MCF 10A (cell line): ENCODE measurements around the gene CLEC3B. TPM values are rescaled to one million over a fixed set of nuclear protein-coding genes. Genes with fewer than 3 reads are reported as not detected.

Experiments used
- BruUV-seq: library from RNA; stranded (reverse); fragments of 400-500 nt; replicated peaks from 2 replicates; lab custom pipeline; 2021; lab: Mats Ljungman, UMichigan
- CTCF ChIA-PET: fragments of 300-600 bp; sonication (Branson Sonifier 250); formaldehyde crosslinking; extraction: SDS; loops from one replicate; lab custom pipeline; 2021; ENCODE audit warnings: antibody characterized with exemption, inconsistent platforms; lab: Yijun Ruan, JAX
- POLR2A ChIA-PET: fragments of 300-600, 350-650 bp; sonication (Branson Sonifier 250); formaldehyde crosslinking; extraction: SDS; loops from one replicate; lab custom pipeline; 2020; ENCODE audit warnings: antibody characterized with exemption, inconsistent platforms; lab: Yijun Ruan, JAX
- DNase-seq: peaks from one replicate; pipeline ENCODE4 v3.0.0-alpha.2; 2018; ENCODE audit not compliant: unreplicated experiment
- H3K27ac Mint-ChIP-seq: one replicate; pipeline ENCODE4 v1.8.0; 2022; ENCODE audit warnings: mild to moderate bottlenecking, low read depth, mixed read lengths; ENCODE audit not compliant: unreplicated experiment
- H3K27me3 Mint-ChIP-seq: one replicate; pipeline ENCODE4 v1.8.0; 2022; ENCODE audit warnings: mixed read lengths; ENCODE audit not compliant: insufficient read depth, unreplicated experiment
- H3K36me3 Mint-ChIP-seq: one replicate; pipeline ENCODE4 v1.8.0; 2022; ENCODE audit warnings: mild to moderate bottlenecking, moderate library complexity, mixed read lengths; ENCODE audit not compliant: insufficient read depth, unreplicated experiment
- H3K4me1 Mint-ChIP-seq: one replicate; pipeline ENCODE4 v1.8.0; 2022; ENCODE audit warnings: mixed read lengths; ENCODE audit not compliant: insufficient read depth, unreplicated experiment
- H3K4me3 Mint-ChIP-seq: one replicate; pipeline ENCODE4 v1.8.0; 2022; ENCODE audit warnings: mild to moderate bottlenecking, moderate library complexity, mixed read lengths; ENCODE audit not compliant: unreplicated experiment
- H3K9me3 Mint-ChIP-seq: one replicate; pipeline ENCODE4 v1.8.0; 2022; ENCODE audit warnings: mixed read lengths; ENCODE audit not compliant: unreplicated experiment
- intact Hi-C: fragments of 100-400 bp; cut with micrococcal nuclease; formaldehyde crosslinking; loops from 2 replicates; pipeline ENCODE4 v1.14.1; 2022
- total RNA-seq: library from RNA; stranded (reverse); gene quantifications from 2 replicates; pipeline ENCODE4 v1.2.3, GENCODE V29; 2022
- TF ChIP-seq, protein P1 (sequence below): fragments of 200-600 bp; IDR thresholded peaks from one replicate; pipeline ENCODE4 v1.8.0; 2022; ENCODE audit warnings: antibody characterized with exemption, mild to moderate bottlenecking; ENCODE audit not compliant: unreplicated experiment

CLEC3B gene
- total RNA-seq, 1 experiment from 2014 or later = not detected

- intact Hi-C loops = no loop called here
- Mint-ChIP-seq H3K27ac (no peak overlapping the region), H3K27me3 (no peaks in the 10 kb centered on the region), H3K36me3 (no peaks in the 10 kb centered on the region), H3K4me3 (no peak overlapping the region), H3K4me1 (peaks cover 10% of the 10 kb centered on the region), H3K9me3 (no peaks in the 10 kb centered on the region)
- CTCF ChIA-PET = no interaction called here
- no TSS peak for BruUV-seq
- no peak for DNase-seq
- POLR2A ChIA-PET = no interaction called here
- TF ChIP-seq, protein P1, sequence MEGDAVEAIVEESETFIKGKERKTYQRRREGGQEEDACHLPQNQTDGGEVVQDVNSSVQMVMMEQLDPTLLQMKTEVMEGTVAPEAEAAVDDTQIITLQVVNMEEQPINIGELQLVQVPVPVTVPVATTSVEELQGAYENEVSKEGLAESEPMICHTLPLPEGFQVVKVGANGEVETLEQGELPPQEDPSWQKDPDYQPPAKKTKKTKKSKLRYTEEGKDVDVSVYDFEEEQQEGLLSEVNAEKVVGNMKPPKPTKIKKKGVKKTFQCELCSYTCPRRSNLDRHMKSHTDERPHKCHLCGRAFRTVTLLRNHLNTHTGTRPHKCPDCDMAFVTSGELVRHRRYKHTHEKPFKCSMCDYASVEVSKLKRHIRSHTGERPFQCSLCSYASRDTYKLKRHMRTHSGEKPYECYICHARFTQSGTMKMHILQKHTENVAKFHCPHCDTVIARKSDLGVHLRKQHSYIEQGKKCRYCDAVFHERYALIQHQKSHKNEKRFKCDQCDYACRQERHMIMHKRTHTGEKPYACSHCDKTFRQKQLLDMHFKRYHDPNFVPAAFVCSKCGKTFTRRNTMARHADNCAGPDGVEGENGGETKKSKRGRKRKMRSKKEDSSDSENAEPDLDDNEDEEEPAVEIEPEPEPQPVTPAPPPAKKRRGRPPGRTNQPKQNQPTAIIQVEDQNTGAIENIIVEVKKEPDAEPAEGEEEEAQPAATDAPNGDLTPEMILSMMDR = no peak
Measured at GRCh38 chr3:45024542-45025255, 1.4 kb upstream of the CLEC3B start.

GRCh38 chr3:45026957-45027356 lies 854 bp downstream of the CLEC3B start:
- Mint-ChIP-seq H3K27ac (no peak overlapping the region), H3K4me3 (no peak overlapping the region), H3K36me3 (no peaks in the 10 kb centered on the region), H3K4me1 (peaks cover 10% of the 10 kb centered on the region), H3K9me3 (no peaks in the 10 kb centered on the region), H3K27me3 (no peaks in the 10 kb centered on the region)
- intact Hi-C loops = no loop called here
- POLR2A ChIA-PET = interaction anchor here (0.8 to 1.0 kb wide), 2 partner anchors 12 to 16 kb away, joined by 3 to 4 read pairs; no protein-coding TSS in a partner anchor
- BruUV-seq = no TSS peak
- CTCF ChIA-PET = interaction anchor here (1.2 kb wide), 1 partner anchor 10 kb away, joined by 6 read pairs; no protein-coding TSS in a partner anchor
- DNase-seq = no peak
- TF ChIP-seq, protein P1 = no peak

GRCh38 chr3:45027441-45027840 lies 1.3 kb downstream of the CLEC3B start:
- intact Hi-C loops = no loop called here
- H3K36me3 Mint-ChIP-seq = no peaks in the 10 kb centered on the region
- TF ChIP-seq, protein P1 = no peak
- DNase-seq = no peak
- H3K27ac Mint-ChIP-seq = no peak overlapping the region
- no peaks in the 10 kb centered on the region for H3K9me3 Mint-ChIP-seq
- CTCF ChIA-PET = interaction anchor here (0.6 to 1.5 kb wide), 3 partner anchors 10 to 478 kb away, joined by 3 to 6 read pairs (median 6); no protein-coding TSS in a partner anchor
- peaks cover 10% of the 10 kb centered on the region for H3K4me1 Mint-ChIP-seq
- no peak overlapping the region for H3K4me3 Mint-ChIP-seq
- POLR2A ChIA-PET = interaction anchor here (0.8 to 1.0 kb wide), 2 partner anchors 11 to 16 kb away, joined by 3 to 4 read pairs; no protein-coding TSS in a partner anchor
- no peaks in the 10 kb centered on the region for H3K27me3 Mint-ChIP-seq
- BruUV-seq = no TSS peak

- no peak overlapping the region for H3K27ac Mint-ChIP-seq
- intact Hi-C loops = no loop called here
- no peak for DNase-seq
- H3K4me1 Mint-ChIP-seq = peaks cover 10% of the 10 kb centered on the region
- H3K4me3 Mint-ChIP-seq = no peak overlapping the region
- ChIA-PET CTCF (interaction anchor here (0.6 to 1.1 kb wide), 2 partner anchors 12 to 166 kb away, joined by 3 to 4 read pairs; no protein-coding TSS in a partner anchor), POLR2A (interaction anchor here (0.7 kb wide), 1 partner anchor 11 kb away, joined by 3 read pairs; no protein-coding TSS in a partner anchor)
- no peaks in the 10 kb centered on the region for H3K27me3 Mint-ChIP-seq
- TF ChIP-seq, protein P1 = no peak
- no peaks in the 10 kb centered on the region for H3K36me3 Mint-ChIP-seq
- BruUV-seq = no TSS peak
- H3K9me3 Mint-ChIP-seq = no peaks in the 10 kb centered on the region
Measured at GRCh38 chr3:45029216-45029615, 3.1 kb downstream of the CLEC3B start.
